HL-60 (cell line): ENCODE measurements around the gene RAX2.

Source experiments
- CTCF ChIP-seq: IDR thresholded peaks from one replicate; pipeline ENCODE4 v1.5.1; 2011; ENCODE audit warnings: low read length, control low read depth, inconsistent platforms; ENCODE audit not compliant: insufficient read depth
- GABPA ChIP-seq: IDR thresholded peaks from 2 replicates; pipeline ENCODE4 v1.6.1; 2012; ENCODE audit warnings: low read depth
- POLR2AphosphoS5 ChIP-seq: IDR thresholded peaks from 2 replicates; pipeline ENCODE4 v1.6.1; 2012; ENCODE audit warnings: low read depth

GRCh38 chr19:3751236-3751635, 20.8 kb downstream of the RAX2 start:
- no peak for TF ChIP-seq CTCF
- no peak for TF ChIP-seq GABPA
- no peak for TF ChIP-seq POLR2AphosphoS5
